Stomach smooth muscle (tissue), 2 donors: ENCODE data around the gene EBF3.

Source experiments
- H3K27ac ChIP-seq: one replicate; pipeline ENCODE4 v1.7.0; 2013; ENCODE audit warnings: mild to moderate bottlenecking, low read length, inconsistent platforms
- H3K27me3 ChIP-seq, 2 donors: one replicate each; pipeline ENCODE4 v1.7.0; 2013; ENCODE audit warnings: low read length in 2 of 2; ENCODE audit not compliant: insufficient read depth in 2 of 2, control insufficient read depth in 1 of 2
- H3K36me3 ChIP-seq, 2 donors: one replicate each; pipeline ENCODE4 v1.7.0; 2013; ENCODE audit warnings: low read length in 2 of 2; ENCODE audit not compliant: control insufficient read depth in 2 of 2, insufficient read depth in 2 of 2
- H3K4me1 ChIP-seq: one replicate; pipeline ENCODE4 v1.7.0; 2013; ENCODE audit warnings: low read length; ENCODE audit not compliant: control insufficient read depth, insufficient read depth
- H3K4me3 ChIP-seq, 2 donors: one replicate each; pipeline ENCODE4 v1.7.0; 2013; ENCODE audit warnings: low read length in 2 of 2
- H3K9ac ChIP-seq, 2 donors: one replicate each; pipeline ENCODE4 v1.7.0; 2013; ENCODE audit warnings: low read length in 2 of 2, mild to moderate bottlenecking in 1 of 2
- H3K9me3 ChIP-seq, 2 donors: one replicate each; pipeline ENCODE4 v1.7.0; 2013; ENCODE audit warnings: low read length in 2 of 2; ENCODE audit not compliant: control insufficient read depth in 2 of 2
- donor health status: healthy.
- donor health status: Pancreatic carcinoma.

The EBF3 gene

GRCh38 chr10:129971381-129972144, 7.5 kb upstream of the EBF3 start:
- no peaks in the 10 kb centered on the region for H3K9me3 ChIP-seq
- H3K36me3 ChIP-seq: no peaks in the 10 kb centered on the region
- H3K4me3 ChIP-seq: peak overlapping the region in 1 of 2 donors; percentile 54
- no peak overlapping the region for H3K27ac ChIP-seq
- H3K9ac ChIP-seq: no peak overlapping the region
- H3K27me3 ChIP-seq: peaks cover 64 to 78% of the 10 kb centered on the region in 2 donors
- peaks cover 34% of the 10 kb centered on the region for H3K4me1 ChIP-seq

- H3K4me3 ChIP-seq: peak overlapping the region in 1 of 2 donors; percentile 35
- H3K27me3 ChIP-seq: peaks cover 68 to 82% of the 10 kb centered on the region in 2 donors
- no peak overlapping the region for H3K9ac ChIP-seq
- no peaks in the 10 kb centered on the region for H3K36me3 ChIP-seq
- H3K27ac ChIP-seq: no peak overlapping the region
- peaks cover 34% of the 10 kb centered on the region for H3K4me1 ChIP-seq
- no peaks in the 10 kb centered on the region for H3K9me3 ChIP-seq
These were observed 6.6 kb upstream of the EBF3 start for GRCh38 chr10:129970465-129971364.

DNA sequence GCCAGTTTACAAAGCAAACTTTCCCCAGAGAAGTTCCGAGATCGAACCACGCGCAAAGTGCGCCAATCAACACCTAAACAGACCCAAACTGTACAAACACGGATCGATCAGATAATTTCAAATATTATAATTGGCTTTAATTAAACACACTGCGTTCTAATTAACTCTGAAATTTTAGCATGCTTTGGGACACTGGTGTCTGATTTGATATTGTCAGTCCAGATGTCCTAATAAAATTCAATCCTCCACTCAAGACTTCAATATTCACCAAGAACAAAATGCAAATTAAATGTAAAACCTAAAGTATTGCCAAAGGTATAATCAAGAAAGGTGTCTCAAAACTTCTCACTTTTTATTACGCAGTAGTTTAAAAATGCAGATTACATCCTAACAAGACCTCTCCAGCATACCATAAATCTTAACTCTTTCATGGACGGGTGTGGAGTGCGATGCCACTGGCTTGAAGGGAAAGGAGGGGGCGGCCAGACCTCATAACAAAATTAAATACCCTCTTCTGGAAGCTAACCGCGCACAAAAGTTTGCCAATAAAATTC, 5.9 kb upstream of the EBF3 start:
- no peaks in the 10 kb centered on the region for H3K9me3 ChIP-seq
- H3K36me3 ChIP-seq: no peaks in the 10 kb centered on the region
- no peak overlapping the region for H3K27ac ChIP-seq
- no peak overlapping the region for H3K9ac ChIP-seq
- H3K4me1 ChIP-seq: peaks cover 40% of the 10 kb centered on the region
- H3K4me3 ChIP-seq: peak overlapping the region in 1 of 2 donors; percentile 44
- H3K27me3 ChIP-seq: peaks cover 65 to 89% of the 10 kb centered on the region in 2 donors

DNA sequence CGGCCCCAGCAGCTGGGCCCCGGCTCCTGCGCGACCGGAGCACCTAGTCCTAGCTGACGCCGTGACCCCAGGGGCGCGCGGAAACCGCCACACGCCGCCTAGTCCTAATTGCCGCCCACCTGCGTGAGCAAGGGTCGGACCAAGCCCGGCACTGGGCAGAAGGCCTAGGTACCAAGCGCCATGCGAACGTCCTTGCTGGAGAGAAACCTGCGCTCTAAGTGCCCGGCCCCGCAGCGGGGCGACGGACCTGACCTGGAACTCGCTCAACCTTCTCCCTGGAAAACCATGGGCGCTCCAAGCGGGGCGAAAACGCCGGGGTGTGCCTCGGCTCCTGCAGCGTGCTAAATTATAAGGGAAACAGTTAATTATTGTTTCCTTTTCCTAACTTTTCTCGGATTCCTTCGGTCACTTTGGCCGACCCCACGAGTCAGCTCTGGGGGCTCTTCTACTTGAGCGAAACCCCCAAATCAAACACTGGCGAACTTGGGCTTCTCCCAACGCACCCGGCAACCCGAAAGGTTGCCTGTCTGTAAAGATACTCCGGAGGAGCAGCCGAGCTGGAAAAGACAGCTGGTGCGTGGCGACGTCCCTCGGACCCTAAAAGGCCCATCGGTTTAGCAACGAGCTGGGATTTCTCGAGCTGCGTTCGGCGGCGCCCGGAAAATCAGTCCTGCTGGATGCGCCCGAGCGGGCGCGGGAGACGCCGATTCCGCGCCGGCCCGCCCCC, 5.3 kb upstream of the EBF3 start:
- H3K9me3 ChIP-seq: no peaks in the 10 kb centered on the region
- H3K4me1 ChIP-seq: peaks cover 45% of the 10 kb centered on the region
- H3K27me3 ChIP-seq: peaks cover 66 to 95% of the 10 kb centered on the region in 2 donors
- H3K9ac ChIP-seq: no peak overlapping the region
- no peaks in the 10 kb centered on the region for H3K36me3 ChIP-seq
- H3K27ac ChIP-seq: no peak overlapping the region
- H3K4me3 ChIP-seq: peak overlapping the region in 1 of 2 donors; percentile 44

- no peak overlapping the region for H3K9ac ChIP-seq
- peaks cover 66 to 95% of the 10 kb centered on the region in 2 donors for H3K27me3 ChIP-seq
- no peak overlapping the region for H3K27ac ChIP-seq
- no peaks in the 10 kb centered on the region for H3K9me3 ChIP-seq
- H3K4me1 ChIP-seq: peaks cover 47% of the 10 kb centered on the region
- H3K4me3 ChIP-seq: no peak overlapping the region
- no peaks in the 10 kb centered on the region for H3K36me3 ChIP-seq
These were observed 4.7 kb upstream of the EBF3 start for GRCh38 chr10:129968853-129969183.

DNA sequence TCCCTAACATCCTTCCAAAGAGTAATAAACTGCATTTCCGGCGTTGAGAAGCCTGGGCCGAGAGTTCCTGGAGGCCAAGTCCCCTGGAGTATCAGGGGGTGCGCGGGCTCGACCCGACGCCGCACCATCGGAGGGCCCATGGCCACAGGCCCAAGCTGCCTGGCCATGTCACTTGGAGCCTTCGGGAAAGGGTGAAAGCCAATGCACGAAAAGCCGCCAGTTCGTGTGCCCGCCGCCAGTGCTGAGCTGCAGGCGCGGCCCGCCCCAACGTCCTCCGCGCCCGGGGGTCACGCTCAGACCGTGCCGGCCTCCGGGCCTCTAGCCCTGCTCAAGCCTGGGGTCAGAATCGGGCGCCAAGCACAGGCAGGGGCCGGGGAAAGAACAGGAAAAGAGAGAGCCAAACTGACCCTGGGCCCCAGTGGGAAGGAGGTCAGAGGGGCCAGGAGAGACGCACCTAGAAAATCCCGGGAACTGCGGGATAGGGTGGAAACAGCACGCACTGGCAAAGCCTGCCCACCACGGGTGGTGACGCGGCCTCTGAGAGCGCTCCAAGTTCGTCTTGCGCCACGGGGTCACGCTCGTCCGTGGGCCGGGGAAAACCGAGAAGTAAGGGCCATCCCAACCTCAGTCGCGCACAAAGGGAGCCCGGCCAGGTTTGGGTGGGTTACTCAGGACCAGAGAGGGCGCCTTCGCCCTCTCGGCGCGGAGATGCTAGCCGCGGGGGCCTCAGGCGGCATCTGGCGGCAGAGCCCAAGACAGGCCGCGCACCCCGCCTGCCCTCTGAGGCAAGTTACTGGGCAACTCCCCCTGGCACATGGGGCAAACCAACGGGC, 4.2 kb upstream of the EBF3 start:
- Histone ChIP-seq H3K9me3 (no peaks in the 10 kb centered on the region), H3K27ac (no peak overlapping the region), H3K9ac (no peak overlapping the region), H3K4me3 (no peak overlapping the region), H3K27me3 (peaks cover 61 to 94% of the 10 kb centered on the region in 2 donors), H3K36me3 (no peaks in the 10 kb centered on the region), H3K4me1 (peaks cover 53% of the 10 kb centered on the region)

GRCh38 chr10:129967579-129968019, 3.5 kb upstream of the EBF3 start:
- Histone ChIP-seq H3K27me3 (peaks cover 64 to 94% of the 10 kb centered on the region in 2 donors), H3K9me3 (peaks cover 0 to 2% of the 10 kb centered on the region in 2 donors), H3K9ac (no peak overlapping the region), H3K4me3 (no peak overlapping the region), H3K27ac (no peak overlapping the region), H3K36me3 (no peaks in the 10 kb centered on the region), H3K4me1 (peaks cover 60% of the 10 kb centered on the region)

GRCh38 chr10:129966889-129967578, 3.0 kb upstream of the EBF3 start:
- H3K4me1 ChIP-seq: peaks cover 57% of the 10 kb centered on the region
- H3K27ac ChIP-seq: no peak overlapping the region
- no peak overlapping the region for H3K4me3 ChIP-seq
- peaks cover 65 to 94% of the 10 kb centered on the region in 2 donors for H3K27me3 ChIP-seq
- H3K9ac ChIP-seq: no peak overlapping the region
- no peaks in the 10 kb centered on the region for H3K36me3 ChIP-seq
- H3K9me3 ChIP-seq: peaks cover 0 to 2% of the 10 kb centered on the region in 2 donors

DNA sequence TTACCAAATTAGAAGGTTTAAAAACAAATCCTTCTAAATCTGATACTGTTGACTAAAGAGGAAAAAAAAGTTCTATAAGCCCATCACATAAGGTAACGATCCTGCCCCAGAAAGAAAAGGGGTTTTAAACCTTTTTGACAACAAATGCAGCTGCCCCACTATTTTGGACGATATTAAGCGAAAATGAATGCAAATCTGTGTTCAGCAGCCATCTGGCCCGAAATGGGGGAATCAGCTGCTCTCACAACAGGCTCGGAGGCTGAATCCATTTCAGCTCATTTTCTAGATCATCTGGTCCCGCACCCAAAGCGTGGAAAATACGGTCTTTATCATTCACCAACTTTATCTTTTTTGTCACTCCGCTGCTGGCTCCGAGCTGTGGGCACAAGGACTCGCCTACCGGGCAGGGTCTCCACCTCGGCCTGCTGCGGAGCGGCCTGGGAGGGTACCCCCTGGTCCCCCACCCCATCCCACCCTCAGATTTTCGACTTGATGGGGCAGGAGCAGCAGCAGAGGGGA, 2.4 kb upstream of the EBF3 start:
- Histone ChIP-seq H3K4me3 (no peak overlapping the region), H3K27ac (no peak overlapping the region), H3K4me1 (peaks cover 57% of the 10 kb centered on the region)

More for the DNA sequence above, 2.4 kb upstream of the EBF3 start:
- H3K9ac ChIP-seq: no peak overlapping the region
- no peaks in the 10 kb centered on the region for H3K36me3 ChIP-seq
- H3K27me3 ChIP-seq: peaks cover 70 to 96% of the 10 kb centered on the region in 2 donors
- peaks cover 0 to 2% of the 10 kb centered on the region in 2 donors for H3K9me3 ChIP-seq
